H1 (cell line): Measurements from ENCODE around the gene PDZRN4. TPM values are rescaled to one million over a fixed set of nuclear protein-coding genes. Genes with fewer than 3 reads are reported as not detected.

ENCODE experiments used
- CTCF ChIA-PET: fragments of 300-600 bp; sonication (Branson Sonifier 250); formaldehyde crosslinking; loops from one replicate; lab custom pipeline; 2021; ENCODE audit not compliant: partially characterized antibody; lab: Charles Lee
- POLR2A ChIA-PET: fragments of 300-600 bp; sonication (Branson Sonifier 250); formaldehyde crosslinking; loops from one replicate; lab custom pipeline; 2021; ENCODE audit warnings: inconsistent platforms; ENCODE audit not compliant: partially characterized antibody; lab: Charles Lee
- DNase-seq, 2 experiments: peaks; one replicate each; pipeline versions ENCODE4 v3.0.0 to v3.0.0-alpha.2; 2010 to 2022; ENCODE audit warnings: low spot score in 2 of 2, low read depth in 1 of 2, mixed read lengths in 1 of 2
- FAIRE-seq: peaks from 2 replicates; lab custom pipeline; 2011; peaks lifted over from hg19 to GRCh38; lab: Jason Lieb, UNC
- H2AFZ ChIP-seq: 2 replicates; pipeline ENCODE4 v1.8.1; 2012; ENCODE audit warnings: low read length, inconsistent platforms
- H2AK5ac ChIP-seq: 2 replicates; pipeline ENCODE4 v1.6.1; 2013; ENCODE audit warnings: low read depth, low read length
- H2BK120ac ChIP-seq: replicated peaks from 2 replicates; pipeline ENCODE3; 2013; ENCODE audit warnings: low read depth, low read length, inconsistent platforms
- H2BK12ac ChIP-seq: 2 replicates; pipeline ENCODE4 v1.6.1; 2013; ENCODE audit warnings: low read depth, low read length
- H2BK15ac ChIP-seq: 2 replicates; pipeline ENCODE4 v1.6.1; 2013; ENCODE audit warnings: low read length
- H2BK20ac ChIP-seq: 2 replicates; pipeline ENCODE4 v1.6.1; 2013; ENCODE audit warnings: low read length
- H2BK5ac ChIP-seq: 2 replicates; pipeline ENCODE4 v1.6.1; 2013; ENCODE audit warnings: low read depth, low read length
- H3K14ac ChIP-seq: 2 replicates; pipeline ENCODE4 v1.6.1; 2013; ENCODE audit warnings: inconsistent platforms; ENCODE audit not compliant: insufficient read length
- H3K18ac ChIP-seq: 2 replicates; pipeline ENCODE4 v1.6.1; 2013; ENCODE audit warnings: low read length; ENCODE audit errors: extremely low read depth
- H3K23ac ChIP-seq: 2 replicates; pipeline ENCODE4 v1.6.1; 2013; ENCODE audit warnings: inconsistent platforms; ENCODE audit not compliant: insufficient read length
- H3K23me2 ChIP-seq: 2 replicates; pipeline ENCODE4 v1.6.1; 2013; ENCODE audit warnings: low read depth, low read length
- H3K27ac ChIP-seq: 2 replicates; pipeline ENCODE4 v1.6.1; 2011; ENCODE audit warnings: low read depth, low read length, inconsistent platforms
- H3K27me3 ChIP-seq, 4 experiments: replicated peaks in 1 of 4; 1 replicate in 1 of 4; 2 replicates in 3 of 4; pipeline versions ENCODE4 v1.6.1 to v1.8.1; 2011 to 2013; ENCODE audit warnings: low read length in 3 of 4, mild to moderate bottlenecking in 3 of 4, inconsistent platforms in 2 of 4, mixed read lengths in 2 of 4, moderate library complexity in 1 of 4; ENCODE audit not compliant: control insufficient read depth in 3 of 4, insufficient read depth in 3 of 4; ENCODE audit errors: extremely low read depth in 1 of 4
- H3K36me3 ChIP-seq, 4 experiments: 2 replicates each; pipeline versions ENCODE4 v1.6.1 to v1.8.1; 2011 to 2013; ENCODE audit warnings: mild to moderate bottlenecking in 4 of 4, low read length in 3 of 4, moderate library complexity in 2 of 4, control low read depth in 1 of 4, inconsistent platforms in 1 of 4; ENCODE audit not compliant: insufficient read depth in 4 of 4, control insufficient read depth in 2 of 4
- H3K4ac ChIP-seq: replicated peaks from 2 replicates; pipeline ENCODE3; 2013; ENCODE audit warnings: low read length, low read depth, mixed read lengths, inconsistent platforms; ENCODE audit not compliant: insufficient read length
- H3K4me1 ChIP-seq, 4 experiments: replicated peaks in 1 of 4; 1 replicate in 1 of 4; 2 replicates in 3 of 4; pipeline versions ENCODE4 v1.6.1 to v1.8.1; 2011 to 2013; ENCODE audit warnings: low read length in 3 of 4, inconsistent platforms in 2 of 4, mixed read lengths in 1 of 4; ENCODE audit not compliant: insufficient read depth in 4 of 4, control insufficient read depth in 3 of 4
- H3K4me2 ChIP-seq, 2 experiments: 2 replicates each; pipeline versions ENCODE4 v1.6.1 to v1.8.1; 2011 to 2013; ENCODE audit warnings: low read depth in 2 of 2, low read length in 2 of 2, control low read depth in 1 of 2, inconsistent platforms in 1 of 2, mild to moderate bottlenecking in 1 of 2; ENCODE audit not compliant: insufficient read depth in 1 of 2
- H3K4me3 ChIP-seq, 4 experiments: fragments of 200-600, 300-600 bp in 1 of 4; sonication (generic), shearing (Covaris generic), sonication (Bioruptor Twin) in 1 of 4; 2 replicates each; pipeline versions ENCODE4 v1.5.1 to v1.8.1; 2011 to 2016; ENCODE audit warnings: low read length in 4 of 4, low read depth in 3 of 4, control low read depth in 2 of 4, inconsistent platforms in 2 of 4, mild to moderate bottlenecking in 2 of 4, mixed read lengths in 1 of 4, moderate library complexity in 1 of 4; ENCODE audit not compliant: insufficient read depth in 2 of 4; ENCODE audit errors: extremely low read depth in 1 of 4
- H3K56ac ChIP-seq: replicated peaks from 2 replicates; pipeline ENCODE3; 2013; ENCODE audit warnings: low read depth, mild to moderate bottlenecking, mixed read lengths, low read length, inconsistent platforms; ENCODE audit not compliant: insufficient read length
- H3K79me1 ChIP-seq: 2 replicates; pipeline ENCODE4 v1.6.1; 2013; ENCODE audit warnings: low read depth, low read length, control low read depth
- H3K79me2 ChIP-seq, 2 experiments: 2 replicates each; pipeline versions ENCODE4 v1.6.1 to v1.8.1; 2012 to 2013; ENCODE audit warnings: low read length in 2 of 2, mild to moderate bottlenecking in 2 of 2, inconsistent platforms in 1 of 2; ENCODE audit not compliant: insufficient read depth in 2 of 2, control insufficient read depth in 1 of 2
- H3K9ac ChIP-seq, 4 experiments: replicated peaks in 1 of 4; 1 replicate in 1 of 4; 2 replicates in 3 of 4; pipeline versions ENCODE4 v1.6.1 to v1.8.1; 2011 to 2013; ENCODE audit warnings: low read depth in 3 of 4, low read length in 3 of 4, control low read depth in 2 of 4, mild to moderate bottlenecking in 2 of 4, moderate library complexity in 2 of 4, inconsistent platforms in 1 of 4; ENCODE audit errors: extremely low read depth in 1 of 4
- H3K9me3 ChIP-seq, 2 experiments: 2 replicates each; pipeline versions ENCODE4 v1.6.1 to v1.8.1; 2012 to 2013; ENCODE audit warnings: mild to moderate bottlenecking in 2 of 2, moderate library complexity in 2 of 2, control low read depth in 1 of 2, inconsistent platforms in 1 of 2, low read depth in 1 of 2, low read length in 1 of 2, mixed read lengths in 1 of 2; ENCODE audit not compliant: insufficient read depth in 2 of 2
- H4K20me1 ChIP-seq, 2 experiments: replicated peaks in 1 of 2; 2 replicates each; pipeline versions ENCODE3 to v1.8.1; 2011 to 2013; ENCODE audit warnings: inconsistent platforms in 2 of 2, low read length in 2 of 2, mild to moderate bottlenecking in 1 of 2; ENCODE audit not compliant: insufficient read depth in 2 of 2, control insufficient read depth in 1 of 2
- H4K5ac ChIP-seq: 2 replicates; pipeline ENCODE4 v1.6.1; 2013; ENCODE audit warnings: low read length, low read depth, mixed read lengths, inconsistent platforms; ENCODE audit not compliant: insufficient read length
- H4K8ac ChIP-seq: 2 replicates; pipeline ENCODE4 v1.8.0; 2013; ENCODE audit warnings: mild to moderate bottlenecking, moderate library complexity, low read length, inconsistent platforms; ENCODE audit not compliant: insufficient read depth; ENCODE audit errors: extremely low read depth
- H4K91ac ChIP-seq: replicated peaks from 2 replicates; pipeline ENCODE3; 2013; ENCODE audit warnings: low read length, mixed read lengths, inconsistent platforms; ENCODE audit not compliant: insufficient read length
- BCL11A ChIP-seq, 2 experiments: IDR thresholded peaks; one replicate each; pipeline ENCODE4 v1.6.1; 2011; ENCODE audit warnings: low read depth in 2 of 2, low read length in 2 of 2, mild to moderate bottlenecking in 2 of 2
- EGR1 ChIP-seq: IDR thresholded peaks from 2 replicates; pipeline ENCODE4 v1.6.1; 2011; ENCODE audit warnings: low read depth, low read length, borderline replicate concordance
- FOSL1 ChIP-seq: IDR thresholded peaks from 2 replicates; pipeline ENCODE4 v1.6.1; 2011; ENCODE audit warnings: mild to moderate bottlenecking, low read depth, low read length, moderate library complexity; ENCODE audit not compliant: insufficient read depth
- GTF2F1 ChIP-seq: IDR thresholded peaks from 2 replicates; pipeline ENCODE4 v1.6.1; 2012; ENCODE audit warnings: low read depth, low read length, improper control_type of control experiment, borderline replicate concordance
- KDM5A ChIP-seq: fragments of 200-600 bp; IDR thresholded peaks from 2 replicates; pipeline ENCODE4 v1.7.1; 2012; ENCODE audit warnings: mild to moderate bottlenecking, low read length, inconsistent platforms, mixed read lengths
- NRF1 ChIP-seq: IDR thresholded peaks from 2 replicates; pipeline ENCODE4 v1.6.1; 2011; ENCODE audit warnings: mild to moderate bottlenecking, low read depth, low read length, improper control_type of control experiment
- RXRA ChIP-seq: IDR thresholded peaks from 2 replicates; pipeline ENCODE4 v1.6.1; 2011; ENCODE audit warnings: low read depth, mild to moderate bottlenecking, low read length, moderate library complexity; ENCODE audit not compliant: insufficient read depth
- SIRT6 ChIP-seq: IDR thresholded peaks from one replicate; pipeline ENCODE4 v1.7.1; 2012; ENCODE audit warnings: low read length, inconsistent platforms
- SP2 ChIP-seq: IDR thresholded peaks from 2 replicates; pipeline ENCODE4 v1.6.1; 2012; ENCODE audit warnings: mild to moderate bottlenecking, low read length, inconsistent platforms
- TAF1 ChIP-seq: IDR thresholded peaks from 2 replicates; pipeline ENCODE4 v1.6.1; 2011; ENCODE audit warnings: mild to moderate bottlenecking, low read depth, low read length
- YY1 ChIP-seq: IDR thresholded peaks from 2 replicates; pipeline ENCODE4 v1.6.1; 2011; ENCODE audit warnings: low read depth, mild to moderate bottlenecking, low read length
- WGBS, 2 experiments: shearing (Covaris generic) in 1 of 2; methylation state at CpG; one replicate each; pipeline versions ENCODE4 v1.1.6 to v1.1.7; 2013 to 2015; ENCODE audit warnings: low lambda C conversion rate in 2 of 2, mixed read lengths in 2 of 2, inconsistent platforms in 1 of 2, low coverage in 1 of 2, missing lambda C conversion rate in 1 of 2; ENCODE audit not compliant: insufficient replicate concordance in 2 of 2, insufficient coverage in 1 of 2, insufficient read length in 1 of 2; ENCODE audit errors: extremely low coverage in 1 of 2, missing lambda C conversion rate in 1 of 2; 5-methylcytosine and 5-hydroxymethylcytosine counted together
- polyA plus RNA-seq, 7 experiments: library from polyadenylated mRNA; depleted of rRNA in 3 of 7; stranded (reverse) in 5 of 7; unstranded in 2 of 7; fragments of >200 nt in 5 of 7; fragments of 200-250 nt in 2 of 7; gene quantifications; 1 replicate in 5 of 7; 2 replicates in 1 of 7; 4 replicates in 1 of 7; pipeline versions ENCODE4 v1.2.1 to v1.2.3, GENCODE V29; 2011 to 2013; ENCODE audit warnings: missing spikeins in 2 of 7, mixed read lengths in 2 of 7
- total RNA-seq: library from RNA; stranded (reverse); fragmentation: NEBNext Ultra II Directional; extraction: Animal tissue kit (Norgen Biotek cat#: 25700); gene quantifications from 2 replicates; pipeline ENCODE4 v1.2.1, GENCODE V29; 2021
- TF ChIP-seq, protein P1 (sequence below): IDR thresholded peaks from 2 replicates; pipeline ENCODE4 v1.6.1; 2012; ENCODE audit warnings: low read length, inconsistent platforms
- TF ChIP-seq, protein P2 (sequence below): IDR thresholded peaks from 2 replicates; pipeline ENCODE4 v1.6.1; 2011; ENCODE audit warnings: low read length, improper control_type of control experiment

Gene PDZRN4
- total and polyA plus RNA-seq, 2 of the 8 experiments (the other 6 are each of a cell fraction or from before 2014, with no cell fraction given), result not detected

DNA sequence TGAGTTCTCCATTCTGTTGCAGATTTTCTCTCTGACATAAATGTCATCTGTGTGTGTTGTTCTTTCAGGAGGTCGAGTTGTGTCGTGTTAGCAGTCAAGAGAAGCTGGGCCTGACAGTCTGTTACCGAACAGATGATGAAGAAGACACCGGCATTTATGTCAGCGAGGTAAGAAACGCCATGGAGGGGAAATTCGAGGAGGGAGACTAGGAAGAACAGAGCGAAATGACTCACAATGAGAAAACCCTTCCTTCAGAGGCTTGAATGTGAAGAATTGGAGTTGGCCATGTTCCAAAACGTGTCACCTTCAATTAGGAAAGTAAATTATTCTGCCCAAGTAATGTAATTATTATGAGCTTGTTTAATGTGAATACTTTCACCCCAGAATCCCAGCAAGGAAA lies 364.5 kb downstream of the PDZRN4 start:
- Histone ChIP-seq H3K4me3 (no peak overlapping the region), H2BK5ac (no peak overlapping the region), H3K23me2 (no peaks in the 10 kb centered on the region), H2BK120ac (no peak overlapping the region), H2AFZ (no peak overlapping the region), H3K9me3 (no peaks in the 10 kb centered on the region), H2AK5ac (no peak overlapping the region), H3K9ac (no peak overlapping the region), H4K8ac (no peak overlapping the region), H3K79me1 (no peaks in the 10 kb centered on the region), H4K5ac (no peak overlapping the region), H3K4ac (no peak overlapping the region), H2BK20ac (no peak overlapping the region), H3K23ac (no peak overlapping the region), H3K4me1 (no peaks in the 10 kb centered on the region), H3K18ac (no peak overlapping the region), H3K27me3 (no peaks in the 10 kb centered on the region), H3K14ac (no peak overlapping the region), H2BK15ac (no peak overlapping the region), H3K27ac (no peak overlapping the region), H2BK12ac (no peak overlapping the region), H3K36me3 (no peaks in the 10 kb centered on the region), H3K56ac (no peak overlapping the region), H4K20me1 (no peaks in the 10 kb centered on the region), H3K79me2 (no peaks in the 10 kb centered on the region), H4K91ac (no peak overlapping the region), H3K4me2 (no peak overlapping the region)
- CTCF ChIA-PET, result no interaction called here
- 91% methylated on average over 9 of the region's 9 CpGs; no CpG with 5 or more reads in 1 of the 2 experiments for WGBS, 2 experiments
- no peak for FAIRE-seq
- POLR2A ChIA-PET, result no interaction called here
- DNase-seq, result no peak
- TF ChIP-seq TAF1 (no peak), KDM5A (no peak), GTF2F1 (no peak), EGR1 (no peak), FOSL1 (no peak), RXRA (no peak), YY1 (no peak), BCL11A (IDR thresholded peaks at IDR 0.05; ENCODE audit: low read depth in 2 of 2, low read length in 2 of 2) (no peak), SIRT6 (no peak), NRF1 (no peak), SP2 (no peak)
- TF ChIP-seq, protein P1, sequence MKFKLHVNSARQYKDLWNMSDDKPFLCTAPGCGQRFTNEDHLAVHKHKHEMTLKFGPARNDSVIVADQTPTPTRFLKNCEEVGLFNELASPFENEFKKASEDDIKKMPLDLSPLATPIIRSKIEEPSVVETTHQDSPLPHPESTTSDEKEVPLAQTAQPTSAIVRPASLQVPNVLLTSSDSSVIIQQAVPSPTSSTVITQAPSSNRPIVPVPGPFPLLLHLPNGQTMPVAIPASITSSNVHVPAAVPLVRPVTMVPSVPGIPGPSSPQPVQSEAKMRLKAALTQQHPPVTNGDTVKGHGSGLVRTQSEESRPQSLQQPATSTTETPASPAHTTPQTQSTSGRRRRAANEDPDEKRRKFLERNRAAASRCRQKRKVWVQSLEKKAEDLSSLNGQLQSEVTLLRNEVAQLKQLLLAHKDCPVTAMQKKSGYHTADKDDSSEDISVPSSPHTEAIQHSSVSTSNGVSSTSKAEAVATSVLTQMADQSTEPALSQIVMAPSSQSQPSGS, result no peak
- TF ChIP-seq, protein P2, sequence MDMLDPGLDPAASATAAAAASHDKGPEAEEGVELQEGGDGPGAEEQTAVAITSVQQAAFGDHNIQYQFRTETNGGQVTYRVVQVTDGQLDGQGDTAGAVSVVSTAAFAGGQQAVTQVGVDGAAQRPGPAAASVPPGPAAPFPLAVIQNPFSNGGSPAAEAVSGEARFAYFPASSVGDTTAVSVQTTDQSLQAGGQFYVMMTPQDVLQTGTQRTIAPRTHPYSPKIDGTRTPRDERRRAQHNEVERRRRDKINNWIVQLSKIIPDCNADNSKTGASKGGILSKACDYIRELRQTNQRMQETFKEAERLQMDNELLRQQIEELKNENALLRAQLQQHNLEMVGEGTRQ, result no peak
